ENCODE measurements around the gene RNF19B. TPM values are rescaled to one million over a fixed set of nuclear protein-coding genes. Genes with fewer than 3 reads are reported as not detected.

The RNF19B gene
- total and polyA plus RNA-seq, 10 of the 15 experiments (the other 5 are each of a cell fraction or from before 2014, with no cell fraction given): 2.8 to 32.6 (median 16.6) TPM

DNA sequence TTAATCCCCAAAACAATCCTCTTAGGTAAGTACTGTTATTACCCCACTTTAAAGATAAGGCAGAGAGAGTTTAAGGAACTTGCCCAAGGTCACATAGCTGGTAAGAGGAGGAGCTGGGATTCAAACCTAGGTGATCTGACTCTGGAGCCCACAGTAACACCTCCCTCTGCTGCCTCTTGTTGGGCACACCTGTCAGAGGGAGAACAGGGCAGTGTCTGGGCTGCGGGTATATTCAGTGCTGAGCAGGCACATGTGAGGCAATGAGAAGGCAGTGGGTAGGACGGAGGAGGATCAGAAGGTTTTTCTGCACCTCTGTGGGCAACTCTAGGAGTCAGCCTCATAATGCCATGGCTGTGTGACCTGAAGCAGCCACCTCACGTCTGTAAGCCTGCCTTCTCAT lies 76.5 kb downstream of the RNF19B start:
- no TSS peak for BruUV-seq (replicated peaks)
- TF ChIP-seq NFYA (IDR thresholded peaks at IDR 0.05; ENCODE audit: borderline replicate concordance, low read depth, low read length): no peak
- TF ChIP-seq CBX3 (IDR thresholded peaks at IDR 0.05; ENCODE audit: borderline replicate concordance, low read depth): no peak
- TF ChIP-seq TAF1 (IDR thresholded peaks at IDR 0.05; ENCODE audit: borderline replicate concordance, low read depth, low read length): no peak
- no peak for DNase-seq (ENCODE audit: low read depth, low spot score)
- intact Hi-C loops (cut with micrococcal nuclease; ENCODE audit: unreplicated experiment) (no loop called here), in situ Hi-C loops (cut with MboI) (no loop called here)
- H3K79me2 ChIP-seq (ENCODE audit: control insufficient read depth, insufficient read depth, low read length): no peaks in the 10 kb centered on the region
- ChIA-PET CTCF (interaction anchor here (2.1 kb wide), 1 partner anchor 12 kb away, joined by 7 read pairs; no protein-coding TSS in a partner anchor), POLR2A (no interaction called here), SMC1A (ENCODE audit: uncharacterized antibody, unreplicated experiment) (no interaction called here), RAD21 (ENCODE audit: unreplicated experiment) (no interaction called here)
- 27% methylated on average over 3 of the region's 3 CpGs for WGBS (ENCODE audit: insufficient coverage, insufficient replicate concordance, low lambda C conversion rate, missing lambda C conversion rate)
- no peaks in the 10 kb centered on the region for H3K4me1 ChIP-seq (ENCODE audit: control insufficient read depth, insufficient read depth, low read length)
- no peak overlapping the region for H3K9ac ChIP-seq (ENCODE audit: control insufficient read depth, insufficient read depth, low read length)
- H2AFZ ChIP-seq (ENCODE audit: control insufficient read depth, low read depth, low read length): no peak overlapping the region
- no peak overlapping the region for H3K4me3 ChIP-seq
- peaks cover 11% of the 10 kb centered on the region in 2 experiments for H3K27me3 ChIP-seq (replicated peaks in 1 of 2; ENCODE audit: control insufficient read depth in 2 of 2, insufficient read depth in 2 of 2, low read length in 1 of 2)
- H4K20me1 ChIP-seq (ENCODE audit: control insufficient read depth, insufficient read depth): no peaks in the 10 kb centered on the region
- no peak for ATAC-seq
- no peaks in the 10 kb centered on the region for H3K36me3 ChIP-seq (ENCODE audit: control insufficient read depth in 2 of 2, insufficient read depth in 2 of 2, low read length in 1 of 2)
- no peak overlapping the region for H3K27ac ChIP-seq (ENCODE audit: control insufficient read depth, insufficient read depth)
- no peaks in the 10 kb centered on the region; the same call in 2 of the 3 replicates for H3K9me3 ChIP-seq (replicated peaks; ENCODE audit: control insufficient read depth, insufficient read depth, low read length)
- no peak overlapping the region for H3K4me2 ChIP-seq (ENCODE audit: control insufficient read depth, insufficient read depth)
- no peak for FAIRE-seq

- ATAC-seq (no peak), DNase-seq (ENCODE audit: low read depth, low spot score) (no peak), FAIRE-seq (no peak)
- in situ Hi-C loops (cut with MboI): no loop called here
- Histone ChIP-seq H3K79me2 (ENCODE audit: control insufficient read depth, insufficient read depth, low read length) (no peaks in the 10 kb centered on the region), H3K4me1 (ENCODE audit: control insufficient read depth, insufficient read depth, low read length) (no peaks in the 10 kb centered on the region), H3K27me3 (replicated peaks in 1 of 2; ENCODE audit: control insufficient read depth in 2 of 2, insufficient read depth in 2 of 2, low read length in 1 of 2) (peaks cover 11% of the 10 kb centered on the region in 2 experiments), H3K27ac (ENCODE audit: control insufficient read depth, insufficient read depth) (no peak overlapping the region), H3K4me3 (no peak overlapping the region), H2AFZ (ENCODE audit: control insufficient read depth, low read depth, low read length) (no peak overlapping the region), H3K9ac (ENCODE audit: control insufficient read depth, insufficient read depth, low read length) (no peak overlapping the region), H3K9me3 (replicated peaks; ENCODE audit: control insufficient read depth, insufficient read depth, low read length) (no peaks in the 10 kb centered on the region; the same call in 2 of the 3 replicates), H3K4me2 (ENCODE audit: control insufficient read depth, insufficient read depth) (no peak overlapping the region), H4K20me1 (ENCODE audit: control insufficient read depth, insufficient read depth) (no peaks in the 10 kb centered on the region), H3K36me3 (ENCODE audit: control insufficient read depth in 2 of 2, insufficient read depth in 2 of 2, low read length in 1 of 2) (no peaks in the 10 kb centered on the region)
- WGBS (ENCODE audit: insufficient coverage, insufficient replicate concordance, low lambda C conversion rate, missing lambda C conversion rate): 21% methylated on average over 12 of the region's 12 CpGs
- BruUV-seq (replicated peaks): no TSS peak
- ChIA-PET SMC1A (ENCODE audit: uncharacterized antibody, unreplicated experiment) (no interaction called here), RAD21 (ENCODE audit: unreplicated experiment) (no interaction called here), CTCF (interaction anchor here (2.1 kb wide), 1 partner anchor 11 kb away, joined by 7 read pairs; no protein-coding TSS in a partner anchor), POLR2A (no interaction called here)
- intact Hi-C loops (cut with micrococcal nuclease; ENCODE audit: unreplicated experiment): no loop called here
- TF ChIP-seq IRF4 (IDR thresholded peaks at IDR 0.05; ENCODE audit: low read depth, low read length): no peak
- TF ChIP-seq MEF2B (IDR thresholded peaks at IDR 0.05; ENCODE audit: partially characterized antibody, poor library complexity, severe bottlenecking): no peak
- TF ChIP-seq MYC (IDR thresholded peaks at IDR 0.05; ENCODE audit: insufficient read depth, insufficient read length, insufficient replicate concordance, low read length, severe bottlenecking): no peak
- no peak for TF ChIP-seq SREBF1 (IDR thresholded peaks at IDR 0.05; ENCODE audit: low read length)
- TF ChIP-seq HDGF (IDR thresholded peaks at IDR 0.05): no peak
- no peak for TF ChIP-seq EZH2 (IDR thresholded peaks at IDR 0.05; ENCODE audit: borderline replicate concordance, control insufficient read depth, low read depth, low read length)
- TF ChIP-seq BACH1 (IDR thresholded peaks at IDR 0.05; ENCODE audit: borderline replicate concordance): no peak
- TF ChIP-seq CEBPB (IDR thresholded peaks at IDR 0.05; ENCODE audit: borderline replicate concordance in 1 of 2, low read depth in 2 of 2, low read length in 2 of 2): no peak
- no peak for TF ChIP-seq STAT1 (conservative IDR thresholded peaks at IDR 0.05)
- TF ChIP-seq ZNF207 (IDR thresholded peaks at IDR 0.05; ENCODE audit: borderline replicate concordance): no peak
- no peak for TF ChIP-seq RELA (IDR thresholded peaks at IDR 0.05; ENCODE audit: borderline replicate concordance, partially characterized antibody)
- no peak for TF ChIP-seq RBBP5 (conservative IDR thresholded peaks at IDR 0.05)
- TF ChIP-seq PAX5 (IDR thresholded peaks at IDR 0.05; ENCODE audit: borderline replicate concordance, low read depth, low read length): no peak
- no peak for TF ChIP-seq GABPA (IDR thresholded peaks at IDR 0.05; ENCODE audit: low read depth)
- no peak for TF ChIP-seq YY1 (IDR thresholded peaks at IDR 0.05; ENCODE audit: low read depth, low read length)
- TF ChIP-seq NBN (IDR thresholded peaks at IDR 0.05): no peak
Observed at GRCh38 chr1:32887623-32888022, 77.0 kb downstream of the RNF19B start.
